K562 (cell line): ENCODE data around the gene COL4A1. TPM values are rescaled to one million over a fixed set of nuclear protein-coding genes. Genes with fewer than 3 reads are reported as not detected.

Experiments used
- CHD7 ChIP-seq: fragments of 200-600 bp; sonication (generic); IDR thresholded peaks from one replicate; pipeline ENCODE4 v1.6.1; 2012; ENCODE audit warnings: mild to moderate bottlenecking, low read depth, low read length, inconsistent platforms
- FOXA3 ChIP-seq, 2 experiments: fragments of 450-650 bp in 1 of 2; sonication (generic) in 1 of 2; formaldehyde crosslinking; IDR thresholded peaks in 1 of 2; conservative IDR thresholded peaks in 1 of 2; 2 replicates each; pipeline versions ENCODE4 v1.4.0 to v1.8.0; 2020 to 2022; ENCODE audit warnings: mild to moderate bottlenecking in 2 of 2, missing genetic modification reagents in 1 of 2
- polyA plus RNA-seq, 8 experiments: library from polyadenylated mRNA; depleted of rRNA in 4 of 8; stranded (reverse) in 5 of 8; unstranded in 3 of 8; fragments of >200 nt; fragmentation: Nextera tagmentation in 2 of 8; fragmentation: Illumina TruSeq in 1 of 8; extraction: Ambion mirVana in 2 of 8; extraction: Trizol in 1 of 8; gene quantifications; 2 replicates each; pipeline versions ENCODE4 v1.2.1 to v1.2.3, GENCODE V29; 2011 to 2014; ENCODE audit warnings: inconsistent platforms in 1 of 8, missing spikeins in 1 of 8
- total RNA-seq, 7 experiments: library from RNA; depleted of rRNA in 6 of 7; stranded (reverse); fragments of >200 nt in 6 of 7; fragmentation: Illumina TruSeq in 2 of 7; extraction: Trizol in 2 of 7; gene quantifications; 2 replicates each; pipeline versions ENCODE4 v1.2.1 to v1.2.3, GENCODE V29; 2011 to 2021; ENCODE audit warnings: low replicate concordance in 1 of 7

COL4A1 gene
- total and polyA plus RNA-seq, 9 of the 15 experiments (the other 6 are each of a cell fraction or from before 2014, with no cell fraction given): 0.35 TPM; not detected in 8

DNA sequence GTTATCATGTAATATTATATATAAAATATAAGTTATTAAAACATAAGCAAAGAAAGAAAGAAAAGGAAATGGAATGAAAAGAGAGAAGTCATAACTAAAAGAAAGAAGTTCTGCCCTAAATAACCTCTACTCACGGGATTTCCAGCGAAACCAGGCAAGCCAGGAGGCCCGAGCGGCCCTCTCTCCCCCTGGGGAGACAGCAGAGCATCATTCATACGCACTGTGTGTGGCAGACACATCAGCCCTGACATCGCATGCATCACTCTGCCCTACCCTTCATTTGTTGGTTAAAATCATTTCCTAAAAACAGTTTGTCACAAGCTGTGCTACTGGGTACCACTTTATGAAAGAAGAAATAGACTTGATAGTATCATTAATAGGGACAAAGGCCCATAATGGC lies 95.2 kb downstream of the COL4A1 start (continued):
- TF ChIP-seq CHD7 (no peak), FOXA3 (CRISPR knock-in tag; conservative IDR thresholded peaks at IDR 0.05 in 1 of 2, IDR thresholded peaks at IDR 0.05 in 1 of 2) (no peak)
